NOMO-1 treated with dmso at 0.1 percent for 144 hours (cell line): Measurements from ENCODE around the gene C14orf180.

ENCODE experiments used
- DNase-seq: peaks from one replicate; lab custom pipeline; 2025; ENCODE audit not compliant: unreplicated experiment; lab: John Stamatoyannopoulos, UW

The C14orf180 gene

GRCh38 chr14:104560586-104560945 is 19.0 kb upstream of the C14orf180 start:
- DNase-seq = no peak

GRCh38 chr14:104561124-104561557 is 18.4 kb upstream of the C14orf180 start:
- DNase-seq = no peak

GRCh38 chr14:104561632-104562495 is 17.7 kb upstream of the C14orf180 start:
- DNase-seq = no peak

GRCh38 chr14:104562606-104563005 is 17.0 kb upstream of the C14orf180 start:
- no peak for DNase-seq

GRCh38 chr14:104563191-104563741 is 16.3 kb upstream of the C14orf180 start:
- DNase-seq = no peak

- peak; percentile 7 for DNase-seq
These were observed 15.6 kb upstream of the C14orf180 start for GRCh38 chr14:104563742-104564615.

GRCh38 chr14:104564744-104565679 is 14.6 kb upstream of the C14orf180 start:
- no peak for DNase-seq

- no peak for DNase-seq
These were observed 12.2 kb upstream of the C14orf180 start for GRCh38 chr14:104567141-104567956.

GRCh38 chr14:104567957-104568225 is 11.7 kb upstream of the C14orf180 start:
- no peak for DNase-seq

- DNase-seq = no peak
These were observed 10.9 kb upstream of the C14orf180 start for GRCh38 chr14:104568620-104569019.

- DNase-seq = no peak
These were observed 10.1 kb upstream of the C14orf180 start for GRCh38 chr14:104569435-104569834.

- DNase-seq = no peak
These were observed 8.3 kb upstream of the C14orf180 start for GRCh38 chr14:104571246-104571645.

- no peak for DNase-seq
These were observed 7.4 kb upstream of the C14orf180 start for GRCh38 chr14:104572024-104572626.

- no peak for DNase-seq
These were observed 6.9 kb upstream of the C14orf180 start for GRCh38 chr14:104572668-104573067.

- DNase-seq = no peak
These were observed 5.6 kb upstream of the C14orf180 start for GRCh38 chr14:104573930-104574329.

GRCh38 chr14:104574536-104574935 is 5.0 kb upstream of the C14orf180 start:
- no peak for DNase-seq

GRCh38 chr14:104574978-104575583 is 4.5 kb upstream of the C14orf180 start:
- no peak for DNase-seq

GRCh38 chr14:104576232-104576969 is 3.2 kb upstream of the C14orf180 start:
- no peak for DNase-seq

- DNase-seq = no peak
These were observed 2.6 kb upstream of the C14orf180 start for GRCh38 chr14:104576970-104577332.
